Body of pancreas (tissue), 4 donors: ENCODE data around the gene C1orf116.

Experiments
- CTCF ChIP-seq, 7 experiments: fragments of 450-650 bp in 4 of 7; fragments of 200-600 bp in 3 of 7; sonication (generic) in 3 of 7; IDR thresholded peaks; one replicate each; pipeline ENCODE4 v1.5.1; 2016 to 2019; ENCODE audit warnings: antibody characterized with exemption in 7 of 7
- POLR2A ChIP-seq, 3 donors: fragments of 450-650 bp; IDR thresholded peaks; one replicate each; pipeline ENCODE4 v1.6.1; 2016; ENCODE audit warnings: antibody characterized with exemption in 3 of 3, mild to moderate bottlenecking in 2 of 3

DNA sequence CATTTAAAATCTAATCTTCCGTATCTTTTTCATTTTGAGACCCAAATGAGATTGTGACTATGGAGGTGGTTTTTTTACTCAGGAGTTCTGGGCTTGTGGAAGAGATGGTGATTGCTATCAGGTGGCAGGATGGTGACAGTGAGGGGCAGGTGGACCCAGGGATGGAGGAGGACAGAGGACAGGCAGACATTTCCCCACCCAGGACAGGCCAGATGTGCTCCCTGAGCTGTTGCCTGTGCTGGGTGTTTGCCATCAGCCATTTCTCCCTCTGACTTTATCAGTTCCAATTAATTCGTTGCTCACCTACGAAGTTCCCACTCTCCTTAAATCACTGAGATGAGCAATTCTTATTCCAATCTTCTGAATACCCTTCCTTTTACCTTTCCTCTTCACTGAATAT, 26.5 kb downstream of the C1orf116 start:
- TF ChIP-seq CTCF (IDR thresholded peaks at IDR 0.05), result no peak
- no peak for TF ChIP-seq POLR2A (IDR thresholded peaks at IDR 0.05)
